A549 (cell line): ENCODE measurements around the gene GPATCH8. TPM values are rescaled to one million over a fixed set of nuclear protein-coding genes. Genes with fewer than 3 reads are reported as not detected.
A peak's percentile ranks its signal among the peaks of the same experiment; 100 is the strongest.

Experiments
- ATAC-seq, 2 experiments: fragments of 200-7000 bp in 1 of 2; fragments of >200 bp in 1 of 2; cut with Nextera tagmentation in 1 of 2; cut with Tn5 transposase in 1 of 2; 3 replicates each; pipeline versions ENCODE4 v1.8.0 to v1.9.1; 2018 to 2020; ENCODE audit warnings: mild to moderate bottlenecking in 1 of 2, moderate library complexity in 1 of 2
- CTCF ChIA-PET: fragments of 300-600 bp; sonication (Branson Sonifier 250); formaldehyde crosslinking; extraction: SDS; loops from one replicate; lab custom pipeline; 2021; ENCODE audit warnings: antibody characterized with exemption, inconsistent platforms; lab: Yijun Ruan, JAX
- POLR2A ChIA-PET: fragments of 350-600 bp; formaldehyde crosslinking; extraction: SDS; loops from one replicate; lab custom pipeline; 2021; ENCODE audit warnings: antibody characterized with exemption, inconsistent platforms; lab: Yijun Ruan, JAX
- DNase-seq, 2 experiments: peaks; one replicate each; pipeline versions ENCODE4 v3.0.0 to v3.0.0-alpha.2; 2011 to 2016; ENCODE audit warnings: low read depth in 1 of 2, low spot score in 1 of 2
- FAIRE-seq: peaks from 2 replicates; lab custom pipeline; 2011; peaks lifted over from hg19 to GRCh38; lab: Jason Lieb, UNC
- H3K27ac ChIP-seq, 2 experiments: fragments of >200 bp; sonication (Bioruptor Twin); formaldehyde crosslinking; 3 replicates each; pipeline ENCODE4 v1.5.1; 2016 to 2017
- H3K4me1 ChIP-seq: fragments of >200 bp; sonication (Bioruptor Twin); formaldehyde crosslinking; 3 replicates; pipeline ENCODE4 v1.6.1; 2016
- H3K4me2 ChIP-seq: fragments of >200 bp; sonication (Bioruptor Twin); formaldehyde crosslinking; 3 replicates; pipeline ENCODE4 v1.6.1; 2016
- H3K4me3 ChIP-seq: fragments of >200 bp; sonication (Bioruptor Twin); formaldehyde crosslinking; 3 replicates; pipeline ENCODE4 v1.5.1; 2016
- H3K9me3 ChIP-seq: fragments of >200 bp; sonication (Bioruptor Twin); formaldehyde crosslinking; 3 replicates; pipeline ENCODE4 v1.6.1; 2016
- CHD4 ChIP-seq: fragments of 200-600 bp; sonication (generic); IDR thresholded peaks from 2 replicates; pipeline ENCODE4 v1.6.1; 2016; ENCODE audit warnings: antibody characterized with exemption, mild to moderate bottlenecking, borderline replicate concordance
- CTCF ChIP-seq: fragments of >200 bp; sonication (Bioruptor Twin); formaldehyde crosslinking; IDR thresholded peaks from 3 replicates; pipeline ENCODE4 v1.5.1; 2016
- E2F6 ChIP-seq: IDR thresholded peaks from 2 replicates; pipeline ENCODE4 v1.6.1; 2012; ENCODE audit warnings: low read depth, borderline replicate concordance
- EHF ChIP-seq: fragments of 250-450 bp; sonication (Bioruptor Pico); IDR thresholded peaks from 2 replicates; pipeline ENCODE4 v1.5.0; 2020; ENCODE audit warnings: mild to moderate bottlenecking
- ESRRA ChIP-seq: fragments of 150-350 bp; IDR thresholded peaks from 2 replicates; pipeline ENCODE4 v1.6.1; 2014; ENCODE audit warnings: mild to moderate bottlenecking, low read length, borderline replicate concordance
- FOSL2 ChIP-seq, 2 experiments: fragments of 450-650 bp in 1 of 2; fragments of >200 bp in 1 of 2; sonication (Bioruptor Twin) in 1 of 2; formaldehyde crosslinking; IDR thresholded peaks; 2 replicates each; pipeline versions ENCODE4 v1.5.0 to v1.6.1; 2016 to 2020; ENCODE audit warnings: mild to moderate bottlenecking in 1 of 2, moderate library complexity in 1 of 2
- HDAC2 ChIP-seq: fragments of 200-600 bp; sonication (generic); IDR thresholded peaks from 2 replicates; pipeline ENCODE4 v1.6.1; 2016
- HOXA7 ChIP-seq: fragments of 250-450 bp; sonication (Bioruptor Pico); IDR thresholded peaks from 2 replicates; pipeline ENCODE4 v1.5.0; 2020; ENCODE audit warnings: mild to moderate bottlenecking, moderate library complexity
- HOXB13 ChIP-seq: fragments of 250-450 bp; sonication (Bioruptor Pico); IDR thresholded peaks from 2 replicates; pipeline ENCODE4 v1.5.0; 2020; ENCODE audit warnings: low read depth, mild to moderate bottlenecking, moderate library complexity
- JUNB ChIP-seq: fragments of >200 bp; sonication (Bioruptor Twin); formaldehyde crosslinking; IDR thresholded peaks from 2 replicates; pipeline ENCODE4 v1.6.1; 2016
- MAX ChIP-seq: IDR thresholded peaks from 2 replicates; pipeline ENCODE4 v1.6.1; 2012
- MAZ ChIP-seq: fragments of 150-350 bp; IDR thresholded peaks from 2 replicates; pipeline ENCODE4 v1.6.1; 2014; ENCODE audit warnings: antibody characterized with exemption, low read depth, low read length, borderline replicate concordance
- MYC ChIP-seq: IDR thresholded peaks from 2 replicates; pipeline ENCODE4 v1.6.1; 2012; ENCODE audit warnings: mild to moderate bottlenecking, inconsistent platforms, low read length, improper control_type of control experiment, borderline replicate concordance
- PHF8 ChIP-seq: fragments of 200-600 bp; sonication (generic); IDR thresholded peaks from 2 replicates; pipeline ENCODE4 v1.6.1; 2016; ENCODE audit warnings: low read depth, mild to moderate bottlenecking, antibody characterized with exemption, moderate library complexity, borderline replicate concordance
- POLR2A ChIP-seq: IDR thresholded peaks from 2 replicates; pipeline ENCODE4 v1.6.1; 2012; ENCODE audit warnings: mild to moderate bottlenecking, low read length
- REST ChIP-seq: fragments of 200-600 bp; sonication (generic); IDR thresholded peaks from 2 replicates; pipeline ENCODE4 v1.6.1; 2016; ENCODE audit warnings: antibody characterized with exemption, mild to moderate bottlenecking, moderate library complexity
- RNF2 ChIP-seq: fragments of 200-600 bp; sonication (generic); IDR thresholded peaks from 2 replicates; pipeline ENCODE4 v1.6.1; 2016; ENCODE audit warnings: low read depth, mild to moderate bottlenecking, antibody characterized with exemption, moderate library complexity, borderline replicate concordance
- USF2 ChIP-seq: fragments of 450-650 bp; IDR thresholded peaks from 2 replicates; pipeline ENCODE4 v1.6.1; 2014; ENCODE audit warnings: antibody characterized with exemption
- WGBS: methylation state at CpG from one replicate; pipeline ENCODE4 v1.1.6; 2017; ENCODE audit errors: missing lambda C conversion rate; 5-methylcytosine and 5-hydroxymethylcytosine counted together
- polyA plus RNA-seq, 4 experiments: library from polyadenylated mRNA; depleted of rRNA in 3 of 4; stranded (reverse); fragments of >200 nt; fragmentation: RNase III in 1 of 4; extraction: RNeasy Plus Mini Kit Qiagen cat#74134 plus additional on column Dnase treatment in 1 of 4; gene quantifications; 2 replicates in 3 of 4; 3 replicates in 1 of 4; pipeline ENCODE4 v1.2.3, GENCODE V29; 2011 to 2017

GPATCH8 gene
- polyA plus RNA-seq, 2 of the 4 experiments (the other 2 are of a cell fraction) = 21.7 to 27.3 TPM

- TF ChIP-seq E2F6 = peak; percentile 76
- TF ChIP-seq CTCF = peak; percentile 98
- no peak for TF ChIP-seq REST
- TF ChIP-seq HOXB13 (CRISPR knock-in tag) = no peak
- no peak for TF ChIP-seq MYC
- no peak for TF ChIP-seq JUNB
- no peak for TF ChIP-seq ESRRA
- no peak for TF ChIP-seq MAZ
- no peak for TF ChIP-seq CHD4
- TF ChIP-seq FOSL2 (IDR thresholded peaks at IDR 0.05) = no peak
- no peak for TF ChIP-seq FOSL2 (CRISPR knock-in tag; IDR thresholded peaks at IDR 0.05)
- TF ChIP-seq HOXA7 = no peak
- TF ChIP-seq POLR2A = peak; percentile 36
- peak; percentile 70 for TF ChIP-seq MAX
- TF ChIP-seq PHF8 = 0 out of 2 replicates have a peak, but pooled peaks have one; percentile 8
- no peak for TF ChIP-seq USF2
- no peak for TF ChIP-seq HDAC2
Measured at GRCh38 chr17:44363613-44364159, 139.5 kb downstream of the GPATCH8 start, which contains the start of gene FAM171A2 (continued).

- ATAC-seq (peak; percentile 31 to 60; a peak in 5 of 6 replicates), DNase-seq (peak in 1 of 2 experiments; percentile 68)
- Histone ChIP-seq H3K9me3 (no peaks in the 10 kb centered on the region), H3K4me2 (peak overlapping the region; percentile 97)
- TF ChIP-seq RNF2 (peak; percentile 34; the same call in 1 of the 2 replicates), FOSL2 (IDR thresholded peaks at IDR 0.05) (no peak), FOSL2 (CRISPR knock-in tag; IDR thresholded peaks at IDR 0.05) (no peak), EHF (CRISPR knock-in tag) (no peak), POLR2A (no peak), PHF8 (0 out of 2 replicates have a peak, but pooled peaks have one; percentile 24), MAX (no peak), REST (no peak), E2F6 (peak; percentile 49; the same call in 1 of the 2 replicates)
- TF ChIP-seq, all 56 proteins: peak for 3
- Histone ChIP-seq H3K4me3 (peak overlapping the region; percentile 77), H3K27ac (peak overlapping the region; percentile 76 to 92), H3K4me1 (peaks cover 20% of the 10 kb centered on the region)
- ChIA-PET CTCF (interaction anchor here (0.6 to 11.1 kb wide), 43 partner anchors 11 to 479 kb away, joined by 3 to 179 read pairs (median 3); partner anchors contain the start of genes GRN and SLC25A39), POLR2A (interaction anchor here (0.6 to 1.0 kb wide), 3 partner anchors 143 to 255 kb away, joined by 3 to 4 read pairs (median 3); partner anchors contain the start of gene FZD2)
- WGBS = 2% methylated on average over 29 of the region's 45 CpGs
- FAIRE-seq = no peak
Measured at GRCh38 chr17:44362949-44363612, 140.1 kb downstream of the GPATCH8 start.
